A673 (cell line): ENCODE data around the gene PHACTR3.

Experiments used
- EZH2 ChIP-seq: fragments of 200-600 bp; sonication (generic); IDR thresholded peaks from 2 replicates; pipeline ENCODE4 v1.6.1; 2017; ENCODE audit warnings: borderline replicate concordance, low read depth, mild to moderate bottlenecking, mixed read lengths, antibody characterized with exemption, low read length; ENCODE audit not compliant: poor library complexity, severe bottlenecking
- TF ChIP-seq, protein P1 (sequence below): fragments of 300-800, 200-600 bp; sonication (generic); conservative IDR thresholded peaks from 2 replicates; pipeline ENCODE4 v1.5.1; 2017; ENCODE audit warnings: low read depth, mild to moderate bottlenecking, antibody characterized with exemption, low read length, moderate library complexity, mixed read lengths

DNA sequence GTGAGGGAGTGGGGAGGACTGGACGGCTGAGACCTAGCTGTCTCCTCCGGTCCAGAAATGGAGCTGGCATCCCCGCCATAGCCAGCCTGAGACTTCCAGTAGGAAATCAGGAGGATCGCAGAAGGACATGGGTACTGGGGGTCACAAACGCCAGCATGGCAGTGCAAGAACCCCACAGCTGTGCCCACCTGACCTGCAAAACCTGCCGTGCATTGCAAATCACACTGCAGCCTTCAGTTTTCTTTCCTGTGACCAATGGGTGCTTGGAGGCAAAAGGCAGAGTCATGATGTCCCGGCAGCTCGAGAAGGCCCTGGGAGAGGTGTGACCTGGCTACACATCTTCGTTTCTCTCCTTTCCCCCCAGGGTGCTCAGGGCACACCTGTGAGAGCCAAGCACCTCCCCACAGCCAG, 23.3 kb upstream of the PHACTR3 start:
- no peak for TF ChIP-seq EZH2
- TF ChIP-seq, protein P1, sequence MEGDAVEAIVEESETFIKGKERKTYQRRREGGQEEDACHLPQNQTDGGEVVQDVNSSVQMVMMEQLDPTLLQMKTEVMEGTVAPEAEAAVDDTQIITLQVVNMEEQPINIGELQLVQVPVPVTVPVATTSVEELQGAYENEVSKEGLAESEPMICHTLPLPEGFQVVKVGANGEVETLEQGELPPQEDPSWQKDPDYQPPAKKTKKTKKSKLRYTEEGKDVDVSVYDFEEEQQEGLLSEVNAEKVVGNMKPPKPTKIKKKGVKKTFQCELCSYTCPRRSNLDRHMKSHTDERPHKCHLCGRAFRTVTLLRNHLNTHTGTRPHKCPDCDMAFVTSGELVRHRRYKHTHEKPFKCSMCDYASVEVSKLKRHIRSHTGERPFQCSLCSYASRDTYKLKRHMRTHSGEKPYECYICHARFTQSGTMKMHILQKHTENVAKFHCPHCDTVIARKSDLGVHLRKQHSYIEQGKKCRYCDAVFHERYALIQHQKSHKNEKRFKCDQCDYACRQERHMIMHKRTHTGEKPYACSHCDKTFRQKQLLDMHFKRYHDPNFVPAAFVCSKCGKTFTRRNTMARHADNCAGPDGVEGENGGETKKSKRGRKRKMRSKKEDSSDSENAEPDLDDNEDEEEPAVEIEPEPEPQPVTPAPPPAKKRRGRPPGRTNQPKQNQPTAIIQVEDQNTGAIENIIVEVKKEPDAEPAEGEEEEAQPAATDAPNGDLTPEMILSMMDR, result no peak
